Body of pancreas (tissue), 4 donors: ENCODE results near the gene TBX4.

ENCODE experiments used
- POLR2A ChIP-seq, 3 donors: fragments of 450-650 bp; IDR thresholded peaks; one replicate each; pipeline ENCODE4 v1.6.1; 2016; ENCODE audit warnings: antibody characterized with exemption in 3 of 3, mild to moderate bottlenecking in 2 of 3
- TF ChIP-seq, protein P1 (sequence below), 7 experiments: fragments of 450-650 bp in 4 of 7; fragments of 200-600 bp in 3 of 7; sonication (generic) in 3 of 7; IDR thresholded peaks; one replicate each; pipeline ENCODE4 v1.5.1; 2016 to 2019; ENCODE audit warnings: antibody characterized with exemption in 7 of 7

GRCh38 chr17:61487989-61488595 is 35.9 kb downstream of the TBX4 start:
- TF ChIP-seq, protein P1, sequence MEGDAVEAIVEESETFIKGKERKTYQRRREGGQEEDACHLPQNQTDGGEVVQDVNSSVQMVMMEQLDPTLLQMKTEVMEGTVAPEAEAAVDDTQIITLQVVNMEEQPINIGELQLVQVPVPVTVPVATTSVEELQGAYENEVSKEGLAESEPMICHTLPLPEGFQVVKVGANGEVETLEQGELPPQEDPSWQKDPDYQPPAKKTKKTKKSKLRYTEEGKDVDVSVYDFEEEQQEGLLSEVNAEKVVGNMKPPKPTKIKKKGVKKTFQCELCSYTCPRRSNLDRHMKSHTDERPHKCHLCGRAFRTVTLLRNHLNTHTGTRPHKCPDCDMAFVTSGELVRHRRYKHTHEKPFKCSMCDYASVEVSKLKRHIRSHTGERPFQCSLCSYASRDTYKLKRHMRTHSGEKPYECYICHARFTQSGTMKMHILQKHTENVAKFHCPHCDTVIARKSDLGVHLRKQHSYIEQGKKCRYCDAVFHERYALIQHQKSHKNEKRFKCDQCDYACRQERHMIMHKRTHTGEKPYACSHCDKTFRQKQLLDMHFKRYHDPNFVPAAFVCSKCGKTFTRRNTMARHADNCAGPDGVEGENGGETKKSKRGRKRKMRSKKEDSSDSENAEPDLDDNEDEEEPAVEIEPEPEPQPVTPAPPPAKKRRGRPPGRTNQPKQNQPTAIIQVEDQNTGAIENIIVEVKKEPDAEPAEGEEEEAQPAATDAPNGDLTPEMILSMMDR (IDR thresholded peaks at IDR 0.05) = no peak
- no peak for TF ChIP-seq POLR2A (IDR thresholded peaks at IDR 0.05)
